ENCODE data around the gene ATF4.

DNA sequence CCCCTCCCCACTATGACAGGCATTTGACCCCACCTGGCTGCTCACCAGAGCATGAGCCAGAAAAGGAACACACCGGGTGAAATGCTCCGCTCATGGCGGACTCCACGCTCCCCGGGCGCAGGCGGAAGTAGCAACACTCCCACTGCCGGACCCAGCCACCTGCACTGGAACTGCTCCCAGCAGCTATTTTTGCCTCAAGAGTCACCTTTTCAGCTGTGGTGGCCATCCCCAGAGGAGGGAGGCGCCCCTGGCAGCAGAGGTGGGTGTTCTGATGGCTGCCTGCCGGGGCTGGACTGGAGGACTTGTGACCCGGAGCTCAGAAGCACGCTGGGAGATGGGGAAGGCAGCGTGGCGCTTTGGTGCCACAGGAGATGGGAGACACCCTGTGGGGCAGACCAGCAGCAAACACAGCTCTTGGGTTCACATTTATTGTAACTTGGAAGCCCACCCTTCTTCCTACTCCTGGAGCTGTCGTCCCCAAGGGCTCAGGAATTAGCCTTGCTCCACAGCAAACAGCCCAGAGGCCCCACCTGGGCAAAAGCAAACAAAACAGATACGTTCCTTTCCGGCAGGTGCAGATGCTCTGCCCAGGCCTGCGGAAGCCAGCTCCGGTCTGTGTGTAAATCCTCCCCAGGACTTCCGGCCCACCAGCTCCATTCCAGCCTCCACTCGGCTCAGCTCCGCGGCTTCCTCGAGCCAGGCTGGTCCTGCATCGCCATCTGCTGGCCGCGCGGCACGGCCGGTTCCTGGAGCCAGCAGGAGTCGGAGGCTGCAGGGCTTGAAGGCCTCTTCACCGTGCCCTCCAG, 8.5 kb downstream of the ATF4 start:
- TF ChIP-seq, protein P1, sequence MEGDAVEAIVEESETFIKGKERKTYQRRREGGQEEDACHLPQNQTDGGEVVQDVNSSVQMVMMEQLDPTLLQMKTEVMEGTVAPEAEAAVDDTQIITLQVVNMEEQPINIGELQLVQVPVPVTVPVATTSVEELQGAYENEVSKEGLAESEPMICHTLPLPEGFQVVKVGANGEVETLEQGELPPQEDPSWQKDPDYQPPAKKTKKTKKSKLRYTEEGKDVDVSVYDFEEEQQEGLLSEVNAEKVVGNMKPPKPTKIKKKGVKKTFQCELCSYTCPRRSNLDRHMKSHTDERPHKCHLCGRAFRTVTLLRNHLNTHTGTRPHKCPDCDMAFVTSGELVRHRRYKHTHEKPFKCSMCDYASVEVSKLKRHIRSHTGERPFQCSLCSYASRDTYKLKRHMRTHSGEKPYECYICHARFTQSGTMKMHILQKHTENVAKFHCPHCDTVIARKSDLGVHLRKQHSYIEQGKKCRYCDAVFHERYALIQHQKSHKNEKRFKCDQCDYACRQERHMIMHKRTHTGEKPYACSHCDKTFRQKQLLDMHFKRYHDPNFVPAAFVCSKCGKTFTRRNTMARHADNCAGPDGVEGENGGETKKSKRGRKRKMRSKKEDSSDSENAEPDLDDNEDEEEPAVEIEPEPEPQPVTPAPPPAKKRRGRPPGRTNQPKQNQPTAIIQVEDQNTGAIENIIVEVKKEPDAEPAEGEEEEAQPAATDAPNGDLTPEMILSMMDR (conservative IDR thresholded peaks at IDR 0.05): peak; percentile 99
- no peak; the same call in 1 of the 2 replicates for TF ChIP-seq ZFX (IDR thresholded peaks at IDR 0.05)
